PFSK-1 (cell line): Measurements from ENCODE around the gene YIPF2.

Source experiments
- FOXP2 ChIP-seq: optimal IDR thresholded peaks from 2 replicates; pipeline ENCODE3; 2011; ENCODE audit warnings: borderline replicate concordance, control low read depth, inconsistent platforms; ENCODE audit not compliant: insufficient read depth; ENCODE audit errors: extremely low read length, extremely low read depth
- POLR2AphosphoS5 ChIP-seq: IDR thresholded peaks from 2 replicates; pipeline ENCODE4 v1.6.1; 2012; ENCODE audit warnings: low read depth, mild to moderate bottlenecking, control low read depth, low read length, moderate library complexity
- SIN3A ChIP-seq: IDR thresholded peaks from 2 replicates; pipeline ENCODE4 v1.6.1; 2012; ENCODE audit warnings: mild to moderate bottlenecking, low read length, moderate library complexity, borderline replicate concordance; ENCODE audit not compliant: insufficient read depth
- TF ChIP-seq, protein P1 (sequence below), 2 experiments: IDR thresholded peaks; 2 replicates each; pipeline versions ENCODE4 v1.6.1 to v1.8.0; 2011 to 2012; ENCODE audit warnings: low read depth in 2 of 2, low read length in 2 of 2, control low read depth in 1 of 2, inconsistent platforms in 1 of 2, mild to moderate bottlenecking in 1 of 2, moderate library complexity in 1 of 2; ENCODE audit not compliant: insufficient read depth in 1 of 2

DNA sequence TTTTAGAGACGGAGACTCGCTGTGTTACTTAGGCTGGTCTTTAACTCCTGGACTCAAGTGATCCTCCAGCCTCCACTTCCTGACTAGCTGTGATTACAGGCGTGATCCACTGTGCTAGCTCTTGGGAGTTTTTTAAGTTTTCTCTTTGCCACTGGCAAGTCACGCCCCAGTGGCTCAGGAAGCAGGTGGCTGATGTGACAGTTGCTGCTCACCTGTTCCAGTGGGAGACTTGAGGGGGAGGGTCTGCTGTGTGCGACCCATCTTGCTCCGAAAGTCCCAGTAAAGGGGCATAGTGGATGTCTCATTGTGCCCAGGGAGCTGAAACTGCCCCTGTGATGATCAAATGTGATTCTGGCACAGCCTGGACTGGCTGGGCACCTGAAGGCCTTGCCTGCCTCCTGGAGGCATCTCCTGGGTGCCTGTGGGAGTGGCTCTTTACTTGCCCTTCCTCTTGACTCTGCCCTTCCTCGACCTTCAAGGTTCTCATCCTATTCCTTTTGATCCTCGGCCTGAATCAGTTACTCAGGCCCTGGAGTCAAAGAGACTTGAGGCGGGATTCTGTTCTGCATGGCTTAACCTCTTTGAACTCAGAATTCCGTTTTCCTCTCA lies 40.2 kb upstream of the YIPF2 start:
- no peak for TF ChIP-seq POLR2AphosphoS5
- TF ChIP-seq, protein P1, sequence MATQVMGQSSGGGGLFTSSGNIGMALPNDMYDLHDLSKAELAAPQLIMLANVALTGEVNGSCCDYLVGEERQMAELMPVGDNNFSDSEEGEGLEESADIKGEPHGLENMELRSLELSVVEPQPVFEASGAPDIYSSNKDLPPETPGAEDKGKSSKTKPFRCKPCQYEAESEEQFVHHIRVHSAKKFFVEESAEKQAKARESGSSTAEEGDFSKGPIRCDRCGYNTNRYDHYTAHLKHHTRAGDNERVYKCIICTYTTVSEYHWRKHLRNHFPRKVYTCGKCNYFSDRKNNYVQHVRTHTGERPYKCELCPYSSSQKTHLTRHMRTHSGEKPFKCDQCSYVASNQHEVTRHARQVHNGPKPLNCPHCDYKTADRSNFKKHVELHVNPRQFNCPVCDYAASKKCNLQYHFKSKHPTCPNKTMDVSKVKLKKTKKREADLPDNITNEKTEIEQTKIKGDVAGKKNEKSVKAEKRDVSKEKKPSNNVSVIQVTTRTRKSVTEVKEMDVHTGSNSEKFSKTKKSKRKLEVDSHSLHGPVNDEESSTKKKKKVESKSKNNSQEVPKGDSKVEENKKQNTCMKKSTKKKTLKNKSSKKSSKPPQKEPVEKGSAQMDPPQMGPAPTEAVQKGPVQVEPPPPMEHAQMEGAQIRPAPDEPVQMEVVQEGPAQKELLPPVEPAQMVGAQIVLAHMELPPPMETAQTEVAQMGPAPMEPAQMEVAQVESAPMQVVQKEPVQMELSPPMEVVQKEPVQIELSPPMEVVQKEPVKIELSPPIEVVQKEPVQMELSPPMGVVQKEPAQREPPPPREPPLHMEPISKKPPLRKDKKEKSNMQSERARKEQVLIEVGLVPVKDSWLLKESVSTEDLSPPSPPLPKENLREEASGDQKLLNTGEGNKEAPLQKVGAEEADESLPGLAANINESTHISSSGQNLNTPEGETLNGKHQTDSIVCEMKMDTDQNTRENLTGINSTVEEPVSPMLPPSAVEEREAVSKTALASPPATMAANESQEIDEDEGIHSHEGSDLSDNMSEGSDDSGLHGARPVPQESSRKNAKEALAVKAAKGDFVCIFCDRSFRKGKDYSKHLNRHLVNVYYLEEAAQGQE (IDR thresholded peaks at IDR 0.05; ENCODE audit: insufficient read depth in 1 of 2, low read depth in 2 of 2, low read length in 2 of 2): no peak
- TF ChIP-seq FOXP2: no peak
- no peak for TF ChIP-seq SIN3A
